Upper lobe of left lung (tissue), 6 donors: ENCODE measurements around the gene SACM1L. TPM values are rescaled to one million over a fixed set of nuclear protein-coding genes. Genes with fewer than 3 reads are reported as not detected.

Experiments
- ATAC-seq, 2 donors: fragments of 200-7000 bp; cut with Tn5 transposase; one replicate each; pipeline ENCODE4 v1.9.1; 2022; ENCODE audit warnings: mild to moderate bottlenecking in 2 of 2, moderate library complexity in 2 of 2; ENCODE audit not compliant: low FRiP score in 2 of 2
- DNase-seq, 2 donors: peaks; one replicate each; pipeline ENCODE4 v3.0.0-alpha.2; 2019 to 2020
- H3K27ac ChIP-seq, 4 donors: fragments of 200-600 bp; sonication (generic); one replicate each; pipeline ENCODE4 v1.5.1; 2016 to 2019
- H3K27me3 ChIP-seq, 4 donors: fragments of 200-600 bp; sonication (generic); one replicate each; pipeline ENCODE4 v1.5.1; 2017 to 2019
- H3K36me3 ChIP-seq, 4 donors: fragments of 200-600 bp; sonication (generic); one replicate each; pipeline ENCODE4 v1.5.1; 2016 to 2019
- H3K4me1 ChIP-seq, 4 donors: fragments of 200-600 bp; sonication (generic); one replicate each; pipeline ENCODE4 v1.5.1; 2018 to 2019
- H3K4me3 ChIP-seq, 4 donors: fragments of 200-600 bp; sonication (generic); one replicate each; pipeline ENCODE4 v1.5.1; 2017 to 2019; ENCODE audit warnings: mild to moderate bottlenecking in 2 of 4, moderate library complexity in 1 of 4
- H3K9me3 ChIP-seq, 4 donors: fragments of 200-600 bp; sonication (generic); one replicate each; pipeline ENCODE4 v1.5.1; 2018 to 2019
- EP300 ChIP-seq, 4 donors: sonication (generic); formaldehyde crosslinking; IDR thresholded peaks; one replicate each; pipeline ENCODE4 v1.5.1; 2017; ENCODE audit warnings: antibody characterized with exemption in 4 of 4, control low read depth in 2 of 4
- POLR2A ChIP-seq, 4 donors: fragments of 450-650 bp; IDR thresholded peaks; one replicate each; pipeline ENCODE4 v1.5.1; 2016 to 2017; ENCODE audit warnings: antibody characterized with exemption in 4 of 4, mild to moderate bottlenecking in 2 of 4
- POLR2AphosphoS5 ChIP-seq, 2 donors: sonication (generic); formaldehyde crosslinking; IDR thresholded peaks; one replicate each; pipeline ENCODE4 v1.5.1; 2017; ENCODE audit warnings: antibody characterized with exemption in 2 of 2
- WGBS, 2 donors: methylation state at CpG; one replicate each; pipeline ENCODE4 v1.1.5; 2017 to 2018; 5-methylcytosine and 5-hydroxymethylcytosine counted together
- total RNA-seq, 6 donors: library from RNA; depleted of rRNA in 4 of 6; stranded (reverse); fragments of >200 nt in 4 of 6; gene quantifications; one replicate each; pipeline versions ENCODE4 v1.1.0 to v1.2.1, GENCODE V29; 2016 to 2021
- TF ChIP-seq, protein P1 (sequence below), 6 experiments: fragments of 450-650 bp in 4 of 6; fragments of 200-600 bp in 2 of 6; sonication (generic) in 2 of 6; IDR thresholded peaks; one replicate each; pipeline ENCODE4 v1.5.1; 2016 to 2019; ENCODE audit warnings: antibody characterized with exemption in 6 of 6
- donor health status: DM: no; HTN: no; CAD: no; lungs with moderate emphysema.
- donor health status: DM: no; HTN: yes; CAD: no; lungs with severe emphysema.

Gene SACM1L
- total RNA-seq, 6 donors from 2014 or later, result 29.9 to 102 (median 63.9) TPM

DNA sequence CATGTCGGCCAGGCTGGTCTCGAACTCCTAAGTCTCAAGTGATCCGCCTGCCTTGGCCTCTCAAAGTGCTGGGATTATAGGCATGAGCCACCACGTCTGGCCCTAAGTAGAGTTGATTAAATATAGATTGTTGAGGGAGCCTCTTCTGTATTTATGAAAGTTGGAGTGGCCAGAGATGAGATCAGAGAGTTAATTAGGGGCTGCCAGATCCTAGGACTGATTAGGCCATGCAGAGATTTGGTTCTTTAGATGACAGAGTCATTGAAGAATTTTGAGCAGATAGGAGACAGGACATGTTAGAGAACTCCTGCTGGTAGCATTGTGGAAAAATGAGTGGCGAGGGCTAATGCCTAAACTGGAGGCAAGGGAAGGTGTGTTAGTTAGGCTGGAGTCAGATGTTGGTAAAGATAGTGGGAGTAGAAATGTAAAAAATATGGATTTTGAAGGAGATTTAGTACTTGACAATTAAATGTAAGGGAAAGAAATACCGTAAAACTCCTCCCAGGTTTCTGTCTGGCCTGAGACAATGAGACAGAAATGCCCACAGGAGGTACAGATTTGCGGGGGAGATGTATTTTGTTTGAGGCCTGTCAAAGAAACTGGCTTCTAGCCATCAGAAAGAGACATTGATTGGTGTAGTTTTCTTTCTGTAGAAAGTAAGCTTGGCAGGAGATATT, 23.4 kb downstream of the SACM1L start:
- WGBS, 2 donors, result 91 to 94% methylated on average over 7 of the region's 7 CpGs
- H3K9me3 ChIP-seq, result no peaks in the 10 kb centered on the region
- H3K4me3 ChIP-seq, result no peak overlapping the region
- no peak for ATAC-seq
- H3K27ac ChIP-seq, result no peak overlapping the region
- no peak for DNase-seq
- H3K27me3 ChIP-seq, result no peaks in the 10 kb centered on the region
- H3K36me3 ChIP-seq, result peaks cover 10 to 88% (median 30%) of the 10 kb centered on the region in 4 donors
- no peaks in the 10 kb centered on the region for H3K4me1 ChIP-seq
- TF ChIP-seq POLR2A (IDR thresholded peaks at IDR 0.05), result no peak
- TF ChIP-seq POLR2AphosphoS5 (IDR thresholded peaks at IDR 0.05), result no peak
- TF ChIP-seq, protein P1, sequence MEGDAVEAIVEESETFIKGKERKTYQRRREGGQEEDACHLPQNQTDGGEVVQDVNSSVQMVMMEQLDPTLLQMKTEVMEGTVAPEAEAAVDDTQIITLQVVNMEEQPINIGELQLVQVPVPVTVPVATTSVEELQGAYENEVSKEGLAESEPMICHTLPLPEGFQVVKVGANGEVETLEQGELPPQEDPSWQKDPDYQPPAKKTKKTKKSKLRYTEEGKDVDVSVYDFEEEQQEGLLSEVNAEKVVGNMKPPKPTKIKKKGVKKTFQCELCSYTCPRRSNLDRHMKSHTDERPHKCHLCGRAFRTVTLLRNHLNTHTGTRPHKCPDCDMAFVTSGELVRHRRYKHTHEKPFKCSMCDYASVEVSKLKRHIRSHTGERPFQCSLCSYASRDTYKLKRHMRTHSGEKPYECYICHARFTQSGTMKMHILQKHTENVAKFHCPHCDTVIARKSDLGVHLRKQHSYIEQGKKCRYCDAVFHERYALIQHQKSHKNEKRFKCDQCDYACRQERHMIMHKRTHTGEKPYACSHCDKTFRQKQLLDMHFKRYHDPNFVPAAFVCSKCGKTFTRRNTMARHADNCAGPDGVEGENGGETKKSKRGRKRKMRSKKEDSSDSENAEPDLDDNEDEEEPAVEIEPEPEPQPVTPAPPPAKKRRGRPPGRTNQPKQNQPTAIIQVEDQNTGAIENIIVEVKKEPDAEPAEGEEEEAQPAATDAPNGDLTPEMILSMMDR (IDR thresholded peaks at IDR 0.05), result no peak
- TF ChIP-seq EP300 (IDR thresholded peaks at IDR 0.05), result no peak

DNA sequence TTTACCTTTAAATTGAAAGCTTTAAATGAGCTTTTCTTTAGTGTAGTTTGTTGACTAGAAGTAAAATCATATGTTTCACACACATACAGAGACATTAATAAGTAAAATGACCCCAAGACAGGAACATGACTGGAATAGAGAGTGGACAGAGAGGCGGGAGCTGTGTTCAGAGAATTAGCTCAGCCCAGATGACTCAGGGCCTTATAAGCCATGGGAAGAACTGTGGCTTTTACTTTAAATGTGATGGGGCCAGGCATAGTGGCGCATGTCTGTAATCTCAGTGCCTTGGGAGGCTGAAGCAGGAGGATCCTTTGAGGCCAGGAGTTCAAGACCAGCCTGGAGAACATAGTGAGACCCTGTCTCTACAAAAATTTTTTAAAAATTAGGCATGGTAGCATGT, 26.7 kb downstream of the SACM1L start:
- Histone ChIP-seq H3K27ac (no peak overlapping the region), H3K4me1 (no peaks in the 10 kb centered on the region), H3K36me3 (peaks cover 7 to 58% (median 22%) of the 10 kb centered on the region in 4 donors), H3K4me3 (no peak overlapping the region), H3K9me3 (no peaks in the 10 kb centered on the region), H3K27me3 (no peaks in the 10 kb centered on the region)
- no peak for DNase-seq
- WGBS, 2 donors, result 92 to 100% methylated on average over 2 of the region's 2 CpGs
- no peak for ATAC-seq
- TF ChIP-seq, protein P1 (IDR thresholded peaks at IDR 0.05), result no peak
- TF ChIP-seq POLR2A (IDR thresholded peaks at IDR 0.05), result no peak
- TF ChIP-seq EP300 (IDR thresholded peaks at IDR 0.05), result no peak
- no peak for TF ChIP-seq POLR2AphosphoS5 (IDR thresholded peaks at IDR 0.05)

DNA sequence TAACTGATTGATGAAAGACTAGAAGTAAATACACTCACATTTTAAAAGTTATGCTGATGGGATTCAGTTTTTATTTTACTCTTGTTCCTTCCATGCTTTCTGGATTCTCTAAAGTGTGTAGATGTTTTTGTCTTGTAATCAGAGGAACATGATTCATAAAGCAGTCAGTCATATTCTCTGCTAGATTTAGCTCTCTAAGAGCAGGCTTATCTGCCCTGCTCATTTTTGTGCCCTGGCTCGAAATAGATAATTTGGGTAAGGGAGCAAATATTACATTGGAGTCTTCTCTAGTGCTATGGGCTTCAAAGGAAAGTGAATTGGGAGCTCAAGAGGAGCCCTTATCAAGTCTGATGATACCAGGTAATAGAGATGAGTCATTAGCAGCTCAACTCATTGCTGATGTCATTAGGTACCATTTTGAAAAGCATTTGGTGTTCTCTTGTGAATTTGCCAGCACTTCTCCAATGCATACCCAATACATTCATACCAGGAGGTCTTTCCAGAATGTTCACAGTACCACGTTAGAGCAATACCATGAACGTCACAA, 27.7 kb downstream of the SACM1L start:
- Histone ChIP-seq H3K4me1 (no peaks in the 10 kb centered on the region), H3K36me3 (peaks cover 7 to 53% (median 21%) of the 10 kb centered on the region in 4 donors), H3K27me3 (no peaks in the 10 kb centered on the region), H3K27ac (no peak overlapping the region), H3K9me3 (no peaks in the 10 kb centered on the region), H3K4me3 (no peak overlapping the region)
- WGBS, 2 donors, result 94 to 97% methylated on average over 3 of the region's 3 CpGs
- TF ChIP-seq, protein P1 (IDR thresholded peaks at IDR 0.05), result no peak
- TF ChIP-seq EP300 (IDR thresholded peaks at IDR 0.05), result no peak
- DNase-seq, result no peak
- ATAC-seq, result no peak

DNA sequence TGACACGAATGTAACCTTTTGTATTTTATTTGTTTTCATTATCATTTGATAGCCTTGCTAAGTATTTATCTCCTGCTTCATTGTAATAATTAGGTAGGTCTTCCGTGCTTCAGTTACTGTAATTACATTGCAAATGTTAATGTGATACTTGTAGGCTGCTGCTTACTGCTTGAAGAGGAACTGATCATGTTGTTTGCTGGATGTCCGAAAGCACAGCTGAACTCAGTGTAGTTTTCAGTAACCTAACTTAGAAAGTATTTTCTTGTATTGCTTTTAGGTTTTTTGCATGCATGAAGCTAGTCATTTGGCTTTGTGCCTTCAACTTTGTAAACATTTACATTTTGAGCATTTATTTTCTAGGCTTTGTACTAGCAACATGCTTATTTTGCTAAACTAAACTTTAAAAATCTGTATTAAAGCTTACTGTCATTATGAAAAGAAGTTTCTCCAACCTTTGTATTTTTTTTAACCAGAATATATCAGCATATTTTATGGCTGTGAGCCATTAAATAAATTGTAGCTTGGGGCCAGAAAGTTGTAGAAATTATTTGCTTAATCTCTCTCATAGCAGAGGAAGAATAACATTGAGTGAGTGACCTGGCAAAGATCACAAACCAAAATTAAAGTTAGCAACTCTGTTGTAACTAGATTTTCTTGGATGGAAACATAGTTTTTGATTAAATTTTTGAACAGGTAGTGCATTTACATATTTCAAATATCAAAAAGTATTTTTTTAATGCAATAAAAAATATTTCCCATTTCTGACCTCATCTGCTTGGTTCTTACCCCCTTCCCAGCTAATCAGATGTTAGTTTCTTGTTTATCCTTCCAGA, 30.7 kb downstream of the SACM1L start:
- no peak for TF ChIP-seq POLR2A (IDR thresholded peaks at IDR 0.05)
- TF ChIP-seq, protein P1 (IDR thresholded peaks at IDR 0.05), result no peak
- TF ChIP-seq EP300 (IDR thresholded peaks at IDR 0.05), result no peak
- TF ChIP-seq POLR2AphosphoS5 (IDR thresholded peaks at IDR 0.05), result no peak
- DNase-seq, result no peak
- no peak overlapping the region for H3K27ac ChIP-seq
- no peak for ATAC-seq
- H3K27me3 ChIP-seq, result no peaks in the 10 kb centered on the region
- H3K9me3 ChIP-seq, result no peaks in the 10 kb centered on the region
- H3K36me3 ChIP-seq, result peaks cover 11 to 57% (median 17%) of the 10 kb centered on the region in 4 donors
- WGBS, 2 donors, result 73 to 75% methylated on average over 3 of the region's 3 CpGs
- no peak overlapping the region for H3K4me3 ChIP-seq
- no peaks in the 10 kb centered on the region for H3K4me1 ChIP-seq
